HL-60 (cell line): ENCODE results near the gene UBE2K.

Experiments
- GABPA ChIP-seq: IDR thresholded peaks from 2 replicates; pipeline ENCODE4 v1.6.1; 2012; ENCODE audit warnings: low read depth
- POLR2AphosphoS5 ChIP-seq: IDR thresholded peaks from 2 replicates; pipeline ENCODE4 v1.6.1; 2012; ENCODE audit warnings: low read depth
- TF ChIP-seq, protein P1 (sequence below): IDR thresholded peaks from one replicate; pipeline ENCODE4 v1.5.1; 2011; ENCODE audit warnings: low read length, control low read depth, inconsistent platforms; ENCODE audit not compliant: insufficient read depth
- TF ChIP-seq, protein P2 (sequence below): IDR thresholded peaks from 2 replicates; pipeline ENCODE4 v1.6.1; 2012; ENCODE audit warnings: low read depth; ENCODE audit not compliant: insufficient replicate concordance

DNA sequence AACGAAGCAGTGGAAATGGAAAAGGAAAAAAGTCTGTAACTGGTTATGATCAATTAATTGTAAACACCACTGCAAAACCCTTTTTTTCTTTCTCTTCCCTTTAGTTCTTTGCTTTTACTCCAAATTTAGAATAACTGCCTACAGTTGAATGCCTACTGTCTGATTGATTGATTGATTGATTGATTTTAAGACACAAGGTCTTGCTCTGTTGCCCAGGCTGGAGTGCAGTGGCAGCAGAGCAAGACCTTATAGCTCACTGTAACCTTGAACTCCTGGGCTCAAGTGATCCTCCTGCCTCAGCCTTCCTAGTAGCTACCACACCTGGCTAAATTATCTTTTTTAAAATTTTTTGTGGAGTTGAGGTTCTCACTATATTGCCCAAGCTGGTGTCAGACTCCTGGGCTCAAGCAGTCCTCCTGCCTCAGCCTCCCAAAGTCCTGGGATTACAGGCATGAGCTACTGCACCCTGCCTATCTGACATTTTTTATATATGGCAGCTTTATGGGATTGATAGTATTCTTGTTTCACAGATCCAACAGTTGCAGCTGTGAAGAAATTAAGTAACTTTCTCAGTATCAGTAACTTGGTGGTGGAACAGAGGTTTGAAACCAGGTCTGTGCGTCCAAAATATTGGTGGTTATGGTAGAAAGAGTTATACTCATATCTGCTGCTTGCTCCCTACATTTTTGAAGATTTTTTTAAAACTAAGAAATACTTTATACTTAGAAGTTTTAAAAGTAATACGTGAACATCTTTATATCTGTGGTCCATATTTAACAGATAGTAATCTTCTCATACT lies 12.4 kb downstream of the UBE2K start:
- TF ChIP-seq, protein P1, sequence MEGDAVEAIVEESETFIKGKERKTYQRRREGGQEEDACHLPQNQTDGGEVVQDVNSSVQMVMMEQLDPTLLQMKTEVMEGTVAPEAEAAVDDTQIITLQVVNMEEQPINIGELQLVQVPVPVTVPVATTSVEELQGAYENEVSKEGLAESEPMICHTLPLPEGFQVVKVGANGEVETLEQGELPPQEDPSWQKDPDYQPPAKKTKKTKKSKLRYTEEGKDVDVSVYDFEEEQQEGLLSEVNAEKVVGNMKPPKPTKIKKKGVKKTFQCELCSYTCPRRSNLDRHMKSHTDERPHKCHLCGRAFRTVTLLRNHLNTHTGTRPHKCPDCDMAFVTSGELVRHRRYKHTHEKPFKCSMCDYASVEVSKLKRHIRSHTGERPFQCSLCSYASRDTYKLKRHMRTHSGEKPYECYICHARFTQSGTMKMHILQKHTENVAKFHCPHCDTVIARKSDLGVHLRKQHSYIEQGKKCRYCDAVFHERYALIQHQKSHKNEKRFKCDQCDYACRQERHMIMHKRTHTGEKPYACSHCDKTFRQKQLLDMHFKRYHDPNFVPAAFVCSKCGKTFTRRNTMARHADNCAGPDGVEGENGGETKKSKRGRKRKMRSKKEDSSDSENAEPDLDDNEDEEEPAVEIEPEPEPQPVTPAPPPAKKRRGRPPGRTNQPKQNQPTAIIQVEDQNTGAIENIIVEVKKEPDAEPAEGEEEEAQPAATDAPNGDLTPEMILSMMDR = no peak
- TF ChIP-seq POLR2AphosphoS5 = no peak
- TF ChIP-seq, protein P2, sequence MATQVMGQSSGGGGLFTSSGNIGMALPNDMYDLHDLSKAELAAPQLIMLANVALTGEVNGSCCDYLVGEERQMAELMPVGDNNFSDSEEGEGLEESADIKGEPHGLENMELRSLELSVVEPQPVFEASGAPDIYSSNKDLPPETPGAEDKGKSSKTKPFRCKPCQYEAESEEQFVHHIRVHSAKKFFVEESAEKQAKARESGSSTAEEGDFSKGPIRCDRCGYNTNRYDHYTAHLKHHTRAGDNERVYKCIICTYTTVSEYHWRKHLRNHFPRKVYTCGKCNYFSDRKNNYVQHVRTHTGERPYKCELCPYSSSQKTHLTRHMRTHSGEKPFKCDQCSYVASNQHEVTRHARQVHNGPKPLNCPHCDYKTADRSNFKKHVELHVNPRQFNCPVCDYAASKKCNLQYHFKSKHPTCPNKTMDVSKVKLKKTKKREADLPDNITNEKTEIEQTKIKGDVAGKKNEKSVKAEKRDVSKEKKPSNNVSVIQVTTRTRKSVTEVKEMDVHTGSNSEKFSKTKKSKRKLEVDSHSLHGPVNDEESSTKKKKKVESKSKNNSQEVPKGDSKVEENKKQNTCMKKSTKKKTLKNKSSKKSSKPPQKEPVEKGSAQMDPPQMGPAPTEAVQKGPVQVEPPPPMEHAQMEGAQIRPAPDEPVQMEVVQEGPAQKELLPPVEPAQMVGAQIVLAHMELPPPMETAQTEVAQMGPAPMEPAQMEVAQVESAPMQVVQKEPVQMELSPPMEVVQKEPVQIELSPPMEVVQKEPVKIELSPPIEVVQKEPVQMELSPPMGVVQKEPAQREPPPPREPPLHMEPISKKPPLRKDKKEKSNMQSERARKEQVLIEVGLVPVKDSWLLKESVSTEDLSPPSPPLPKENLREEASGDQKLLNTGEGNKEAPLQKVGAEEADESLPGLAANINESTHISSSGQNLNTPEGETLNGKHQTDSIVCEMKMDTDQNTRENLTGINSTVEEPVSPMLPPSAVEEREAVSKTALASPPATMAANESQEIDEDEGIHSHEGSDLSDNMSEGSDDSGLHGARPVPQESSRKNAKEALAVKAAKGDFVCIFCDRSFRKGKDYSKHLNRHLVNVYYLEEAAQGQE = no peak
- TF ChIP-seq GABPA = no peak
